ENCODE measurements around the gene MTMR12.
"Not testable (repeated sequence)": the region's sequence is repeated elsewhere in the genome, so short reads cannot be mapped to it uniquely, and the experiment has no call there.

MTMR12 gene

GRCh38 chr5:32325062-32325461, 12.3 kb upstream of the MTMR12 start:
- no peak for DNase-seq

- DNase-seq = no peak
These were observed 11.0 kb upstream of the MTMR12 start for GRCh38 chr5:32323741-32324140.

- DNase-seq = no peak
These were observed 10.1 kb upstream of the MTMR12 start for GRCh38 chr5:32322882-32323281.

GRCh38 chr5:32321787-32322186, 9.0 kb upstream of the MTMR12 start:
- DNase-seq = not testable (repeated sequence)

GRCh38 chr5:32320576-32320975, 7.8 kb upstream of the MTMR12 start:
- DNase-seq = no peak

GRCh38 chr5:32319926-32320543, 7.3 kb upstream of the MTMR12 start:
- no peak for DNase-seq

- no peak for DNase-seq
These were observed 6.7 kb upstream of the MTMR12 start for GRCh38 chr5:32319392-32319791.

GRCh38 chr5:32317041-32317440, 4.3 kb upstream of the MTMR12 start:
- DNase-seq = no peak

- DNase-seq = no peak
These were observed 2.7 kb upstream of the MTMR12 start for GRCh38 chr5:32315221-32316014.

GRCh38 chr5:32314658-32315057, 1.9 kb upstream of the MTMR12 start:
- no peak for DNase-seq

- not testable (repeated sequence) for DNase-seq
These were observed 1.4 kb upstream of the MTMR12 start for GRCh38 chr5:32314152-32314488.

GRCh38 chr5:32312197-32312594, 543 bp downstream of the MTMR12 start:
- DNase-seq = peak; percentile 46

GRCh38 chr5:32311404-32312196, 1.1 kb downstream of the MTMR12 start:
- no peak for DNase-seq

GRCh38 chr5:32309761-32310160, 3.0 kb downstream of the MTMR12 start:
- DNase-seq = no peak

- no peak for DNase-seq
These were observed 3.8 kb downstream of the MTMR12 start for GRCh38 chr5:32308946-32309345.

- no peak for DNase-seq
These were observed 5.0 kb downstream of the MTMR12 start for GRCh38 chr5:32307769-32308194.

- DNase-seq = no peak
These were observed 8.1 kb downstream of the MTMR12 start for GRCh38 chr5:32304622-32305021.

GRCh38 chr5:32303755-32304120, 9.0 kb downstream of the MTMR12 start:
- DNase-seq = no peak

GRCh38 chr5:32302835-32303754, 9.6 kb downstream of the MTMR12 start:
- no peak for DNase-seq

- DNase-seq = no peak
These were observed 10.8 kb downstream of the MTMR12 start for GRCh38 chr5:32301891-32302290.

- DNase-seq = no peak
These were observed 13.6 kb downstream of the MTMR12 start for GRCh38 chr5:32299059-32299677.

- no peak for DNase-seq
These were observed 14.7 kb downstream of the MTMR12 start for GRCh38 chr5:32298059-32298415.

All from activated gamma-delta T cell treated with Interleukin-2 at 50 U/mL for 16 hours (primary cell).